T-helper 9 cell (primary cell): Measurements from ENCODE around the gene RACK1.

Source experiments
- DNase-seq: peaks from one replicate; pipeline ENCODE4 v3.0.0-alpha.2; 2020

Gene RACK1

GRCh38 chr5:181259283-181259682 is 15.6 kb upstream of the RACK1 start:
- no peak for DNase-seq

DNA sequence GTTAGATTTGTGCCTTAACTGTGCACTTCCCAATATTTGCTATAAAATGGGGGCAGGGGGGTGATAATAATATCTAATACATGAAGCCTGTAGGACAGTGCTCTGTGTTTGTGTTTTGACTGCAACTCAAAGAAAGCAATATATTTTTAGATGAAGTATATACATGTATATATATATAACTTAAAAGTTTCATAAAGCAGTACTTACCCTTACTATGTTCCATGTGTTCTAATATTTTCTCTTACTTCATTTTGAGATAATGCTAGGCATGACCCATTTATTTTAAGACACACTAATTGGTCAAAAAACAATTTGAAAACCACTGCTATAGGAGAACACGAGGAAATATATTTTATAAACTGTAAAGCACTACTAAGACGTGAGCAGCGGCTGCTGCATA is 14.9 kb upstream of the RACK1 start:
- DNase-seq, result no peak

DNA sequence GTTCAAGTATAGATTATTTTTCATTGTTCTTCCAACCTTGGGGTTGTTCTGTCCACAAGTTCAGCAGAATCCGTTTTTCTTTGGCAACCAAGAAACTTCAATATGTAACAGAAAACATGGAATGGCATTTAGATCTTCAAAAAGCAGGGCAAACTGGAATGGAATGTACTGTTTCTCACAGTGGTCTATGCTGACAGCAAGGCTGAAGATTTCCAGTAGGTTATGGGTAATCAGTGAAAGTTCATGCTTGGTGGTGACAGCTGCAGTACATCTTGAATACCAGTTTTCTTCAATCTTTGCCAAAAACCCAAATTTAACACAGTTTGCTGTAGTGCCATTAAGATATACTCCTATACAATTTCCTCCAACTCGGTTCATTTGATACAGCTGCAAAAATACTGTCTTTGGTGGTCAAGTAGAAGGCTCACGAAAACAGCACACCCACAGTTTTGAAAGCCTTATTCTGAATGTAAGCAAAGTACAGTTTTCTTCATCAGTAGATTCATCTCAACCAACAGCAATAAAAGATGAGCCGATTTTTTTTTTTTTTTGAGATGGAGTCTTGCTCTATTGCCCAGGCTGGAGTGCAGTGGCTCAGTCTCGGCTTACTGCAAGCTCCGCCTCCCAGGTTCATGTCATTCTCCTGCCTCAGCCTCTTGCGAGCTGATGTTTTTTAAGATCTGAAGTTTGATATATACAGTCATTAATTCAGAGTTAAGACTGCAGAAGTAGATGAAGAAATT is 12.3 kb upstream of the RACK1 start:
- no peak for DNase-seq

DNA sequence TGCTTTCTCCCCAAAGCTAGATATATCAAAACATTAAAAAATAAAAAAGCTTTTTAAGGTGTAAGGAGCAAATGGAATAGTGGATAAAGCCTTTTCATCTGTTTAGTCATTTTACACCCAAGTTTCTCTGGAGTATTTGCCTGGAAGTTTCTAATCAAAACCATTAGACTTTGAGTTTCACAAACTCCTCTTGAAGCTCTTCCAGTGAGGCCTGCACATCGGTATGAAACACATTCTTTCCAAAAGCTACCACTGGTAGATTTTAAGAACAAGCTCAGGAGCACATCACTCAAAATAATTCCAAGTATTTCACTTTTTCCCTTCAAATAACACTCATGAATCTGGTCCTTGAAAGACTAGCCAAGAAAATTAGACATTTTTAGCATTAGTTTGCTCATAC is 11.6 kb upstream of the RACK1 start:
- DNase-seq, result no peak

DNA sequence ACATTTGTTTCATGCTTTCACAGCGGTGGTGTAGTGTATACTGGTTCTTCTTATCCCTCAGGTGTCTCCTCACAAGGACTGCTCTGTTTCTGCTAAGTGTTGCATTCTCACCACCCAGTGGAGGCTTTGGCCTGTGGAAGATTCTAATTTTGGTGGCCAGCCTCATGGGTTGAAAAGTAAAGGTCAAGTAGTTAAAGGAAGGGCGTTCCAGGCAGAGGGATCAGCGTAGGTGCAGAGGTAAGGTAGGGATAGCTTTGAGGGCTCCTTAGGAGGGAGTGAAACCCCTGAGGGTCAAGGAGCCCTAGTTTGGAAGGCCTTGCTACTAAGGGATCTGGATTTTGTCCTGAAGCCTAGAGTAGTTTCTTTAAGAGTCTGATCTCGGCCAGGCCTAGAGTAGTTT is 4.6 kb upstream of the RACK1 start:
- DNase-seq, result no peak

DNA sequence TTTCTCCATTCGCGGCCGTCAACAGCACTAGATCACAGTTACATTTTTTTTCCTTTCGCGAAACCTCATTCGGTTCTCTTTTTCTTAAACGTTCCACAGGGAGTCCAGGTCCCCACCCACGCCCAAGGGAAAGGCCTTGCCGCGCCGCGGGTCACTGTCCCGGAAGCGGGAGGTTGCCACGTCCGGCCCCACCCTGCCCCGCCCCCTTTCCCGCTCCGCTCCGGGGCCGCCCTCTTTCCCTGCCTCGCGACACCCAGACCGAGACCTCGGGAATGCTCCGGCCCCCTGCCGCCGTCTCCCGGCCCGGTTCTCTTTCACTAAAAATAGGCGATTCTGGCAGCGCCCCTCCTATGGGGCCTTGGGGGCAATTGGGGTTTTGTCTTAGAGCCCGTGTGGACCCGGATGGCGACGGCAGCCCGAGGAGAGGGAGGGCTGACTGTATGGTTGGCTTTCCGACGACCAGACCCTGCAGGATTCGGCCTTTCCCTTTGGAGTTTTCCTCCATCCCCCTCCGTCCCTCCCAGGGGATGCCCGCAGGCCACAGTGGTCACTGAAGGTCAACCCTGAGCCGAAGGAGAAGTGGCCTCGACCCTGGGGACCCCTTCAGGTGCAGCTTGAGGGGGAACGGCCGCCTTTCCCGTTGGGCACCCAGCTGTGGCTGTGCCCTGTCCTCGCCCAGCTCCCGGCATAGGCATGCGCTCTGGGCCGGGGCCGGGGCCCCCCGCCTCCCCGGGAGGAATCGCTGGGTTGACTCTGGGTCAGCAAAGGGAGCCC is 2.8 kb upstream of the RACK1 start:
- DNase-seq, result peak; percentile 62

GRCh38 chr5:181245427-181246275 is 1.9 kb upstream of the RACK1 start:
- DNase-seq, result no peak

GRCh38 chr5:181243018-181243563 is 615 bp downstream of the RACK1 start:
- DNase-seq, result no peak

DNA sequence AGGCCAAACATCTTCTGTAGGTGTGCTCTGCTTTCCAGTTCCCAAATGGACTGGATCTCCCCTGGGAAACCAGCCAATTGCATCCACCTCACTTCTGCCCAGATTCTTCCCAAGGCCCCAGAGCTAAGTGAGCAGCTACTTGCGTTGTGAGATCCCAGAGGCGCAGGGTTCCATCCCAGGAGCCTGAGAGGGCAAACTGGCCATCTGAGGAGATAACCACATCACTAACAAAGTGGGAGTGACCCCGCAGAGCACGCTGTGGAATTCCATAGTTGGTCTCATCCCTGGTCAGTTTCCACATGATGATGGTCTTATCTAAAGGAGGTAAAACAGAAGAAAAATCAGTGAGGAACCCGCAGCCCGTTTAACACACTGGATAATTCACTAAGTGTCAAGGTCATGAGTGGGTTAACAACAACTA is 1.7 kb downstream of the RACK1 start:
- no peak for DNase-seq

- no peak for DNase-seq
Measured at GRCh38 chr5:181241393-181241975, 2.2 kb downstream of the RACK1 start.

- DNase-seq, result no peak
Measured at GRCh38 chr5:181239062-181239663, 4.5 kb downstream of the RACK1 start.

GRCh38 chr5:181237729-181238385 is 5.8 kb downstream of the RACK1 start:
- DNase-seq, result no peak

DNA sequence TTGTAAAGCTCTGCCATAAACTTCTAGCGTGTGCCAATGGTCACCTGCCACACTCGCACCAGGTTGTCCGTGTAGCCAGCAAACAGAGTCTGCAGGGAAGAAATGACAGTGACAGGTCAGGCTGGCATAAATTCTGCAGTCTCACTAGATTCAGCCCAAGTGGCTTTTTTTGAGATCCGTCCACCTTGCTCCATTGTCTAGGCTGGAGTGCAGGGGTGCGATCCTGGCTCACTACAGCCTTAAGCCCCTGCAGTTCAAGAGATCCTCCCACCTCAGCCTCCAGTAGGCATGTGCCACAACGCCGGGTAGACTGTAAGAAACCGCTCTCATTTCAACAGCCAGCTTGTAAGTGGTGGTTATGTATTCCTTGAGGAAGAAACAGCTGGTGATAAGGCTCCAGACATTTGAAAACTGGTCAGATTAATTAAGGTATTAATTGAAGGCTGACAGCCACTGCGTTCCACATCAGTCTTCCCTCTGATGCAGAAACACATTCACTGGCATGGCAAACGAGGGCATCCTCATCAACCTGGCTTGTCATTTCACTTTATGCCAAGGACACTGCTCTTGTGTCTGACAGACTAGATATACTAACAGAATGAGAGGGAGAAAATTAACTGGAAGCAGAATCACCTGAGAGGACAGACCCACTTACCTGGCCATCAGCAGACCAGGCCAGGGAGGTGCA is 6.6 kb downstream of the RACK1 start:
- no peak for DNase-seq

- no peak for DNase-seq
Measured at GRCh38 chr5:181236471-181236870, 7.2 kb downstream of the RACK1 start.

- DNase-seq, result no peak
Measured at GRCh38 chr5:181235689-181236366, 7.9 kb downstream of the RACK1 start.

GRCh38 chr5:181235323-181235688 is 8.4 kb downstream of the RACK1 start:
- no peak for DNase-seq

GRCh38 chr5:181234455-181235306 is 9.0 kb downstream of the RACK1 start:
- DNase-seq, result no peak

- no peak for DNase-seq
Measured at GRCh38 chr5:181233801-181234454, 9.8 kb downstream of the RACK1 start.
